Gastrocnemius medialis (tissue), 4 donors: ENCODE results near the gene ATXN7L3B. TPM values are rescaled to one million over a fixed set of nuclear protein-coding genes. Genes with fewer than 3 reads are reported as not detected.

Experiments
- ATAC-seq, 2 donors: fragments of 150-250 bp; one replicate each; pipeline ENCODE4 v1.9.1; 2016
- DNase-seq, 2 donors: peaks; one replicate each; pipeline ENCODE4 v3.0.0-alpha.2; 2019
- H3K27ac ChIP-seq, 4 donors: fragments of 200-600 bp; sonication (generic); 1 replicate in 1 of 4; 2 replicates in 3 of 4; pipeline ENCODE4 v1.5.1; 2016 to 2018; ENCODE audit warnings: mild to moderate bottlenecking in 2 of 4, moderate library complexity in 1 of 4
- H3K27me3 ChIP-seq, 3 donors: fragments of 200-600 bp; sonication (generic) in 2 of 3; 1 replicate in 1 of 3; 2 replicates in 2 of 3; pipeline versions ENCODE4 v1.5.1 to v1.6.0; 2016 to 2019; ENCODE audit warnings: mild to moderate bottlenecking in 1 of 3, moderate library complexity in 1 of 3
- H3K36me3 ChIP-seq, 2 donors: fragments of 200-600 bp; sonication (generic) in 1 of 2; one replicate each; pipeline ENCODE4 v1.5.1; 2017 to 2018
- H3K4me1 ChIP-seq, 2 donors: fragments of 200-600 bp; sonication (generic) in 1 of 2; one replicate each; pipeline ENCODE4 v1.5.1; 2016 to 2017; ENCODE audit warnings: mild to moderate bottlenecking in 2 of 2
- H3K4me3 ChIP-seq, 4 donors: fragments of 200-600 bp; sonication (generic) in 3 of 4; 1 replicate in 1 of 4; 2 replicates in 3 of 4; pipeline ENCODE4 v1.5.1; 2016 to 2019; ENCODE audit warnings: mild to moderate bottlenecking in 2 of 4
- H3K9me3 ChIP-seq, 3 donors: fragments of 200-600 bp; sonication (generic) in 2 of 3; 1 replicate in 1 of 3; 2 replicates in 2 of 3; pipeline ENCODE4 v1.5.1; 2016 to 2019
- CTCF ChIP-seq, 5 experiments: fragments of 450-650 bp in 3 of 5; fragments of 200-600 bp in 2 of 5; sonication (generic) in 2 of 5; IDR thresholded peaks in 4 of 5; conservative IDR thresholded peaks in 1 of 5; 1 replicate in 4 of 5; 2 replicates in 1 of 5; pipeline ENCODE4 v1.5.1; 2016 to 2019; ENCODE audit warnings: antibody characterized with exemption in 5 of 5, mild to moderate bottlenecking in 3 of 5, moderate library complexity in 3 of 5
- POLR2A ChIP-seq, 2 donors: fragments of 450-650 bp; IDR thresholded peaks; one replicate each; pipeline ENCODE4 v1.6.1; 2017; ENCODE audit warnings: antibody characterized with exemption in 2 of 2, mild to moderate bottlenecking in 2 of 2, moderate library complexity in 2 of 2
- in situ Hi-C, 4 donors: fragments of 200-750 bp; cut with MboI; loops; one replicate each; pipeline versions ENCODE4 v1.15.0 to v1.8.0; 2017; ENCODE audit warnings: low sequenced_read_pairs in 4 of 4
- intact Hi-C: fragments of 100-400 bp; cut with DNase I; formaldehyde crosslinking; loops from one replicate; pipeline ENCODE4 v1.15.1; 2023; ENCODE audit warnings: low total_unique reads
- total RNA-seq, 4 donors: library from RNA; depleted of rRNA; stranded (reverse); fragments of >200 nt; gene quantifications; one replicate each; pipeline versions ENCODE4 v1.1.0 to v1.2.3, GENCODE V29; 2016

ATXN7L3B gene
- total RNA-seq, 4 donors from 2014 or later, result 13.6 to 21.7 (median 18.0) TPM

- Histone ChIP-seq H3K4me3 (peak overlapping the region in 2 of 4 donors; percentile 81 to 88), H3K9me3 (no peaks in the 10 kb centered on the region), H3K27me3 (no peaks in the 10 kb centered on the region), H3K36me3 (peaks cover 0 to 8% of the 10 kb centered on the region in 2 donors), H3K4me1 (peaks cover 39 to 40% of the 10 kb centered on the region in 2 donors), H3K27ac (no peak overlapping the region)
- ATAC-seq, result no peak
- TF ChIP-seq CTCF (IDR thresholded peaks at IDR 0.05 in 4 of 5, conservative IDR thresholded peaks at IDR 0.05 in 1 of 5) (no peak), POLR2A (IDR thresholded peaks at IDR 0.05) (no peak)
- intact Hi-C loops (no loop called here), in situ Hi-C loops (no loop called here)
- DNase-seq, result no peak
Observed at GRCh38 chr12:74541074-74541473, 3.4 kb downstream of the ATXN7L3B start.

GRCh38 chr12:74547249-74547648 is 9.6 kb downstream of the ATXN7L3B start:
- no peak overlapping the region for H3K27ac ChIP-seq
- in situ Hi-C loops (no loop called here), intact Hi-C loops (no loop called here)
- ATAC-seq (no peak), DNase-seq (no peak)
- no peak overlapping the region for H3K4me3 ChIP-seq
- no peaks in the 10 kb centered on the region for H3K9me3 ChIP-seq
- TF ChIP-seq POLR2A (IDR thresholded peaks at IDR 0.05) (no peak), CTCF (IDR thresholded peaks at IDR 0.05 in 4 of 5, conservative IDR thresholded peaks at IDR 0.05 in 1 of 5) (no peak)
- no peaks in the 10 kb centered on the region for H3K36me3 ChIP-seq
- H3K4me1 ChIP-seq, result peaks cover under 1 to 1% of the 10 kb centered on the region in 2 donors
- no peaks in the 10 kb centered on the region for H3K27me3 ChIP-seq

- no peaks in the 10 kb centered on the region for H3K36me3 ChIP-seq
- in situ Hi-C loops (no loop called here), intact Hi-C loops (no loop called here)
- no peaks in the 10 kb centered on the region for H3K27me3 ChIP-seq
- DNase-seq (no peak), ATAC-seq (no peak)
- TF ChIP-seq CTCF (IDR thresholded peaks at IDR 0.05 in 4 of 5, conservative IDR thresholded peaks at IDR 0.05 in 1 of 5), result no peak
- TF ChIP-seq POLR2A (IDR thresholded peaks at IDR 0.05), result no peak
- no peak overlapping the region for H3K27ac ChIP-seq
- no peaks in the 10 kb centered on the region for H3K4me1 ChIP-seq
- H3K9me3 ChIP-seq, result no peaks in the 10 kb centered on the region
- no peak overlapping the region for H3K4me3 ChIP-seq
Observed at GRCh38 chr12:74551291-74551690, 13.7 kb downstream of the ATXN7L3B start.

- TF ChIP-seq CTCF (IDR thresholded peaks at IDR 0.05 in 4 of 5, conservative IDR thresholded peaks at IDR 0.05 in 1 of 5) (no peak), POLR2A (IDR thresholded peaks at IDR 0.05) (no peak)
- ATAC-seq, result no peak
Observed at GRCh38 chr12:74552201-74552600, 14.6 kb downstream of the ATXN7L3B start.

GRCh38 chr12:74559728-74560127 is 22.1 kb downstream of the ATXN7L3B start:
- Histone ChIP-seq H3K36me3 (no peaks in the 10 kb centered on the region), H3K4me3 (no peak overlapping the region), H3K27ac (no peak overlapping the region), H3K27me3 (no peaks in the 10 kb centered on the region), H3K9me3 (no peaks in the 10 kb centered on the region), H3K4me1 (no peaks in the 10 kb centered on the region)
- no peak for DNase-seq
- intact Hi-C loops (no loop called here), in situ Hi-C loops (no loop called here)
- TF ChIP-seq CTCF (IDR thresholded peaks at IDR 0.05 in 4 of 5, conservative IDR thresholded peaks at IDR 0.05 in 1 of 5), result no peak
- TF ChIP-seq POLR2A (IDR thresholded peaks at IDR 0.05), result no peak
- no peak for ATAC-seq

More at GRCh38 chr12:74552201-74552600, 14.6 kb downstream of the ATXN7L3B start:
- no peaks in the 10 kb centered on the region for H3K27me3 ChIP-seq
- in situ Hi-C loops, result no loop called here
- no peaks in the 10 kb centered on the region for H3K4me1 ChIP-seq
- H3K27ac ChIP-seq, result no peak overlapping the region
- no peaks in the 10 kb centered on the region for H3K36me3 ChIP-seq
- intact Hi-C loops, result no loop called here
- H3K9me3 ChIP-seq, result no peaks in the 10 kb centered on the region
- DNase-seq, result no peak
- no peak overlapping the region for H3K4me3 ChIP-seq
